ENCODE measurements around the gene ARMC7. TPM values are rescaled to one million over a fixed set of nuclear protein-coding genes. Genes with fewer than 3 reads are reported as not detected.

ARMC7 gene
- total and polyA plus RNA-seq, 2 of the 13 experiments (the other 11 are each of a cell fraction or from before 2014, with no cell fraction given) = 3.9 to 4.2 TPM

- TF ChIP-seq CENPT (CRISPR knock-in tag; IDR thresholded peaks at IDR 0.05; ENCODE audit: low read depth) (peak; percentile 97), ZNF354B (CRISPR knock-in tag; IDR thresholded peaks at IDR 0.05) (peak; percentile 47; the same call in 1 of the 2 replicates), XRCC5 (optimal IDR thresholded peaks at IDR 0.05; ENCODE audit: low read length) (peak; percentile 75), ZHX1 (CRISPR knock-in tag; IDR thresholded peaks at IDR 0.05; ENCODE audit: low read depth) (no peak; the same call in none of the 2 replicates), SAFB2 (CRISPR knock-in tag; IDR thresholded peaks at IDR 0.05; ENCODE audit: borderline replicate concordance, low read depth) (peak; percentile 100), ZNF816 (CRISPR knock-in tag; IDR thresholded peaks at IDR 0.05; ENCODE audit: borderline replicate concordance) (no peak; the same call in 1 of the 2 replicates), NCOR1 (IDR thresholded peaks at IDR 0.05; ENCODE audit: borderline replicate concordance, low read length) (no peak), ATF7 (IDR thresholded peaks at IDR 0.05) (no peak), ATF7 (CRISPR knock-in tag; IDR thresholded peaks at IDR 0.05) (no peak), AHR (CRISPR knock-in tag; IDR thresholded peaks at IDR 0.05) (peak; percentile 71; the same call in 1 of the 2 replicates), ZNF543 (CRISPR knock-in tag; IDR thresholded peaks at IDR 0.05) (peak; percentile 83), ZSCAN25 (CRISPR knock-in tag; IDR thresholded peaks at IDR 0.05) (peak; percentile 86; the same call in 1 of the 2 replicates), ZNF747 (CRISPR knock-in tag; IDR thresholded peaks at IDR 0.05; ENCODE audit: borderline replicate concordance) (peak; percentile 68; the same call in 1 of the 2 replicates), HNF1B (CRISPR knock-in tag; IDR thresholded peaks at IDR 0.05) (no peak; the same call in 1 of the 2 replicates)
- TF ChIP-seq, protein P1, sequence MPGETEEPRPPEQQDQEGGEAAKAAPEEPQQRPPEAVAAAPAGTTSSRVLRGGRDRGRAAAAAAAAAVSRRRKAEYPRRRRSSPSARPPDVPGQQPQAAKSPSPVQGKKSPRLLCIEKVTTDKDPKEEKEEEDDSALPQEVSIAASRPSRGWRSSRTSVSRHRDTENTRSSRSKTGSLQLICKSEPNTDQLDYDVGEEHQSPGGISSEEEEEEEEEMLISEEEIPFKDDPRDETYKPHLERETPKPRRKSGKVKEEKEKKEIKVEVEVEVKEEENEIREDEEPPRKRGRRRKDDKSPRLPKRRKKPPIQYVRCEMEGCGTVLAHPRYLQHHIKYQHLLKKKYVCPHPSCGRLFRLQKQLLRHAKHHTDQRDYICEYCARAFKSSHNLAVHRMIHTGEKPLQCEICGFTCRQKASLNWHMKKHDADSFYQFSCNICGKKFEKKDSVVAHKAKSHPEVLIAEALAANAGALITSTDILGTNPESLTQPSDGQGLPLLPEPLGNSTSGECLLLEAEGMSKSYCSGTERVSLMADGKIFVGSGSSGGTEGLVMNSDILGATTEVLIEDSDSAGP (CRISPR knock-in tag; IDR thresholded peaks at IDR 0.05; ENCODE audit: borderline replicate concordance) = peak; percentile 80; the same call in 1 of the 2 replicates
- TF ChIP-seq, protein P2, sequence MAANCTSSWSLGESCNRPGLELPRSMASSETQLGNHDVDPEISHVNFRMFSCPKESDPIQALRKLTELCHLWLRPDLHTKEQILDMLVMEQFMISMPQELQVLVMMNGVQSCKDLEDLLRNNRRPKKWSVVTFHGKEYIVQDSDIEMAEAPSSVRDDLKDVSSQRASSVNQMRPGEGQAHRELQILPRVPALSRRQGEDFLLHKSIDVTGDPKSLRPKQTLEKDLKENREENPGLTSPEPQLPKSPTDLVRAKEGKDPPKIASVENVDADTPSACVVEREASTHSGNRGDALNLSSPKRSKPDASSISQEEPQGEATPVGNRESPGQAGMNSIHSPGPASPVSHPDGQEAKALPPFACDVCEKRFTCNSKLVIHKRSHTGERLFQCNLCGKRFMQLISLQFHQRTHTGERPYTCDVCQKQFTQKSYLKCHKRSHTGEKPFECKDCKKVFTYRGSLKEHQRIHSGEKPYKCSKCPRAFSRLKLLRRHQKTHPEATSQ (CRISPR knock-in tag; IDR thresholded peaks at IDR 0.05; ENCODE audit: borderline replicate concordance) = no peak; the same call in 1 of the 2 replicates
- TF ChIP-seq, protein P3, sequence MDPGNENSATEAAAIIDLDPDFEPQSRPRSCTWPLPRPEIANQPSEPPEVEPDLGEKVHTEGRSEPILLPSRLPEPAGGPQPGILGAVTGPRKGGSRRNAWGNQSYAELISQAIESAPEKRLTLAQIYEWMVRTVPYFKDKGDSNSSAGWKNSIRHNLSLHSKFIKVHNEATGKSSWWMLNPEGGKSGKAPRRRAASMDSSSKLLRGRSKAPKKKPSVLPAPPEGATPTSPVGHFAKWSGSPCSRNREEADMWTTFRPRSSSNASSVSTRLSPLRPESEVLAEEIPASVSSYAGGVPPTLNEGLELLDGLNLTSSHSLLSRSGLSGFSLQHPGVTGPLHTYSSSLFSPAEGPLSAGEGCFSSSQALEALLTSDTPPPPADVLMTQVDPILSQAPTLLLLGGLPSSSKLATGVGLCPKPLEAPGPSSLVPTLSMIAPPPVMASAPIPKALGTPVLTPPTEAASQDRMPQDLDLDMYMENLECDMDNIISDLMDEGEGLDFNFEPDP (CRISPR knock-in tag; conservative IDR thresholded peaks at IDR 0.05) = no peak
- TF ChIP-seq, protein P4, sequence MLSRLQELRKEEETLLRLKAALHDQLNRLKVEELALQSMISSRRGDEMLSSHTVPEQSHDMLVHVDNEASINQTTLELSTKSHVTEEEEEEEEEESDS (CRISPR knock-in tag; IDR thresholded peaks at IDR 0.05; ENCODE audit: borderline replicate concordance) = peak; percentile 91
Observed at GRCh38 chr17:75131278-75132017, 21.7 kb downstream of the ARMC7 start, which contains the start of gene NT5C (continued).
